K562 (cell line): ENCODE data around the gene SMAD3. TPM values are rescaled to one million over a fixed set of nuclear protein-coding genes. Genes with fewer than 3 reads are reported as not detected.

Experiments
- ATF4 ChIP-seq: fragments of 450-650 bp; formaldehyde crosslinking; IDR thresholded peaks from 2 replicates; pipeline ENCODE4 v1.4.0; 2022; ENCODE audit warnings: mild to moderate bottlenecking, moderate library complexity
- CTCF ChIP-seq, 3 experiments: IDR thresholded peaks in 2 of 3; conservative IDR thresholded peaks in 1 of 3; 2 replicates each; pipeline ENCODE4 v1.5.1; 2011 to 2012; ENCODE audit warnings: low read length in 3 of 3, mild to moderate bottlenecking in 3 of 3, control low read depth in 2 of 3, improper control_type of control experiment in 1 of 3, inconsistent platforms in 1 of 3, low read depth in 1 of 3, mixed read lengths in 1 of 3, moderate library complexity in 1 of 3; ENCODE audit not compliant: insufficient read depth in 2 of 3
- GMEB1 ChIP-seq: fragments of 250-450 bp; sonication (Bioruptor Pico); IDR thresholded peaks from 2 replicates; pipeline ENCODE4 v1.4.0; 2020; ENCODE audit warnings: mild to moderate bottlenecking
- GTF2E2 ChIP-seq: fragments of 200-800 bp; sonication (Bioruptor generic); IDR thresholded peaks from 2 replicates; pipeline ENCODE4 v1.6.1; 2016; ENCODE audit warnings: missing genetic modification characterization, missing compliant biosample characterization
- IFI16 ChIP-seq: fragments of 250-450 bp; sonication (Bioruptor Pico); IDR thresholded peaks from 2 replicates; pipeline ENCODE4 v2.1.2; 2022; ENCODE audit warnings: mild to moderate bottlenecking, inconsistent platforms
- IRF2 ChIP-seq: sonication (generic); formaldehyde crosslinking; IDR thresholded peaks from 2 replicates; pipeline ENCODE4 v1.8.1; 2022; ENCODE audit warnings: mild to moderate bottlenecking, missing genetic modification reagents
- MTA3 ChIP-seq: fragments of 450-650 bp; formaldehyde crosslinking; IDR thresholded peaks from 2 replicates; pipeline ENCODE4 v1.6.1; 2017; ENCODE audit warnings: mild to moderate bottlenecking, borderline replicate concordance
- MXI1 ChIP-seq: IDR thresholded peaks from 2 replicates; pipeline ENCODE4 v1.6.1; 2011; ENCODE audit warnings: low read depth, mild to moderate bottlenecking, improper control_type of control experiment, low read length
- NFXL1 ChIP-seq: fragments of 450-650 bp; formaldehyde crosslinking; IDR thresholded peaks from 2 replicates; pipeline ENCODE4 v1.4.0; 2021; ENCODE audit warnings: mild to moderate bottlenecking
- NR4A1 ChIP-seq, 2 experiments: fragments of 250-450 bp in 1 of 2; fragments of 450-650 bp in 1 of 2; sonication (Bioruptor Pico) in 1 of 2; IDR thresholded peaks; 2 replicates each; pipeline versions ENCODE4 v1.4.0 to v1.6.1; 2016 to 2020; ENCODE audit warnings: mild to moderate bottlenecking in 2 of 2, missing compliant biosample characterization in 1 of 2, missing genetic modification characterization in 1 of 2, moderate library complexity in 1 of 2
- PRMT5 ChIP-seq: sonication (generic); formaldehyde crosslinking; IDR thresholded peaks from 2 replicates; pipeline ENCODE4 v1.5.0; 2020; ENCODE audit warnings: missing genetic modification reagents
- PRPF4 ChIP-seq: fragments of 200-400 bp; formaldehyde crosslinking; IDR thresholded peaks from one replicate; pipeline ENCODE4 v1.6.1; 2017; ENCODE audit warnings: low read length, low read depth, mild to moderate bottlenecking; ENCODE audit not compliant: insufficient read depth, poor library complexity, severe bottlenecking
- PYGO2 ChIP-seq: fragments of 450-650 bp; IDR thresholded peaks from 2 replicates; pipeline ENCODE4 v1.6.1; 2016; ENCODE audit warnings: mild to moderate bottlenecking, missing genetic modification characterization, moderate library complexity, missing compliant biosample characterization
- SMARCA4 ChIP-seq: fragments of 450-650 bp; IDR thresholded peaks from 2 replicates; pipeline ENCODE4 v1.6.1; 2016
- YY1 ChIP-seq, 3 experiments: IDR thresholded peaks; 2 replicates each; pipeline ENCODE4 v1.6.1; 2011; ENCODE audit warnings: low read length in 2 of 3, mild to moderate bottlenecking in 2 of 3, moderate library complexity in 2 of 3, borderline replicate concordance in 1 of 3, control low read depth in 1 of 3, low read depth in 1 of 3; ENCODE audit not compliant: insufficient read depth in 3 of 3, insufficient replicate concordance in 2 of 3, control insufficient read depth in 1 of 3, insufficient read length in 1 of 3; ENCODE audit errors: extremely low read depth in 1 of 3
- ZBTB26 ChIP-seq: fragments of 450-650 bp; formaldehyde crosslinking; IDR thresholded peaks from 2 replicates; pipeline ENCODE4 v1.4.0; 2022; ENCODE audit warnings: missing genetic modification characterization
- ZC3H4 ChIP-seq: sonication (generic); formaldehyde crosslinking; IDR thresholded peaks from 2 replicates; pipeline ENCODE4 v1.9.0; 2021; ENCODE audit warnings: missing genetic modification reagents, borderline replicate concordance
- ZFX ChIP-seq: sonication (generic); formaldehyde crosslinking; IDR thresholded peaks from 2 replicates; pipeline ENCODE4 v1.8.0; 2022; ENCODE audit warnings: mild to moderate bottlenecking, missing genetic modification reagents, moderate library complexity
- ZNF121 ChIP-seq: sonication (generic); formaldehyde crosslinking; conservative IDR thresholded peaks from 2 replicates; pipeline ENCODE4 v1.8.0; 2022; ENCODE audit warnings: missing genetic modification reagents
- ZNF184 ChIP-seq: sonication (generic); formaldehyde crosslinking; IDR thresholded peaks from 2 replicates; pipeline ENCODE4 v1.5.0; 2020; ENCODE audit warnings: missing genetic modification reagents
- ZNF311 ChIP-seq: fragments of 250-450 bp; sonication (Bioruptor Pico); IDR thresholded peaks from 2 replicates; pipeline ENCODE4 v1.4.0; 2020; ENCODE audit warnings: mild to moderate bottlenecking, moderate library complexity
- ZNF507 ChIP-seq: conservative IDR thresholded peaks from 2 replicates; pipeline ENCODE4 v1.6.1; 2017; ENCODE audit warnings: missing genetic modification characterization, missing compliant biosample characterization
- ZNF766 ChIP-seq: fragments of 200-800 bp; sonication (Bioruptor generic); conservative IDR thresholded peaks from 2 replicates; pipeline ENCODE4 v1.6.1; 2016; ENCODE audit warnings: missing genetic modification characterization, missing compliant biosample characterization
- polyA plus RNA-seq, 8 experiments: library from polyadenylated mRNA; depleted of rRNA in 4 of 8; stranded (reverse) in 5 of 8; unstranded in 3 of 8; fragments of >200 nt; fragmentation: Nextera tagmentation in 2 of 8; fragmentation: Illumina TruSeq in 1 of 8; extraction: Ambion mirVana in 2 of 8; extraction: Trizol in 1 of 8; gene quantifications; 2 replicates each; pipeline versions ENCODE4 v1.2.1 to v1.2.3, GENCODE V29; 2011 to 2014; ENCODE audit warnings: inconsistent platforms in 1 of 8, missing spikeins in 1 of 8
- total RNA-seq, 7 experiments: library from RNA; depleted of rRNA in 6 of 7; stranded (reverse); fragments of >200 nt in 6 of 7; fragmentation: Illumina TruSeq in 2 of 7; extraction: Trizol in 2 of 7; gene quantifications; 2 replicates each; pipeline versions ENCODE4 v1.2.1 to v1.2.3, GENCODE V29; 2011 to 2021; ENCODE audit warnings: low replicate concordance in 1 of 7

The SMAD3 gene
- total and polyA plus RNA-seq, 9 of the 15 experiments (the other 6 are each of a cell fraction or from before 2014, with no cell fraction given), result 4.3 to 39.2 (median 11.1) TPM

GRCh38 chr15:67067930-67068551, 2.6 kb downstream of the SMAD3 start (continued):
- no peak for TF ChIP-seq ZNF121
- no peak for TF ChIP-seq ZNF507
- no peak for TF ChIP-seq PRPF4
- no peak for TF ChIP-seq ZBTB26
- no peak for TF ChIP-seq ZC3H4 (CRISPR knock-in tag)
- no peak for TF ChIP-seq IFI16 (CRISPR knock-in tag)
- TF ChIP-seq NFXL1 (CRISPR knock-in tag), result no peak
- TF ChIP-seq GTF2E2, result no peak
- peak; percentile 74 for TF ChIP-seq ZFX
- no peak for TF ChIP-seq NR4A1 (CRISPR knock-in tag; IDR thresholded peaks at IDR 0.05)
- TF ChIP-seq NR4A1 (tag; IDR thresholded peaks at IDR 0.05), result peak; percentile 33; the same call in 1 of the 2 replicates
- no peak for TF ChIP-seq ZNF184 (CRISPR knock-in tag)
- no peak for TF ChIP-seq IRF2
- TF ChIP-seq ZNF766 (CRISPR knock-in tag), result peak; percentile 65; the same call in 1 of the 2 replicates
- TF ChIP-seq ATF4 (CRISPR knock-in tag), result no peak
- no peak; the same call in 1 of the 2 replicates for TF ChIP-seq MTA3
- no peak for TF ChIP-seq MXI1
- peak; percentile 51; the same call in 1 of the 2 replicates for TF ChIP-seq SMARCA4
- TF ChIP-seq GMEB1 (CRISPR knock-in tag), result no peak
- no peak for TF ChIP-seq PYGO2 (tag)
- TF ChIP-seq CTCF (IDR thresholded peaks at IDR 0.05 in 2 of 3, conservative IDR thresholded peaks at IDR 0.05 in 1 of 3; ENCODE audit: insufficient read depth in 2 of 3, low read depth in 1 of 3, low read length in 3 of 3), result no peak
- TF ChIP-seq ZNF311 (CRISPR knock-in tag), result no peak; the same call in 1 of the 2 replicates
- peak in 1 of 3 experiments; percentile 37 for TF ChIP-seq YY1 (IDR thresholded peaks at IDR 0.05; ENCODE audit: borderline replicate concordance in 1 of 3, control insufficient read depth in 1 of 3, extremely low read depth in 1 of 3, insufficient read depth in 3 of 3, insufficient read length in 1 of 3, insufficient replicate concordance in 2 of 3, low read depth in 1 of 3, low read length in 2 of 3)
- no peak for TF ChIP-seq PRMT5 (CRISPR knock-in tag)
